Breast epithelium (tissue), 4 donors: ENCODE data around the gene RPS6KC1. TPM values are rescaled to one million over a fixed set of nuclear protein-coding genes. Genes with fewer than 3 reads are reported as not detected.
"Not testable (repeated sequence)": the region's sequence is repeated elsewhere in the genome, so short reads cannot be mapped to it uniquely, and the experiment has no call there.

ENCODE experiments used
- DNase-seq, 2 donors: peaks; one replicate each; pipeline ENCODE4 v3.0.0-alpha.2; 2019; ENCODE audit warnings: low spot score in 2 of 2
- H3K27ac ChIP-seq, 2 donors: fragments of 200-600 bp; sonication (generic) in 1 of 2; one replicate each; pipeline ENCODE4 v1.5.1; 2016 to 2019; ENCODE audit warnings: mild to moderate bottlenecking in 1 of 2
- H3K27me3 ChIP-seq, 2 donors: fragments of 200-600 bp; sonication (generic) in 1 of 2; one replicate each; pipeline versions ENCODE4 v1.5.1 to v1.6.0; 2017 to 2019; ENCODE audit warnings: control low read depth in 1 of 2, mild to moderate bottlenecking in 1 of 2
- H3K36me3 ChIP-seq: fragments of 200-600 bp; one replicate; pipeline ENCODE4 v1.5.1; 2019
- H3K4me1 ChIP-seq, 2 donors: fragments of 200-600 bp; sonication (generic); one replicate each; pipeline ENCODE4 v1.5.1; 2016 to 2019; ENCODE audit warnings: control low read depth in 1 of 2
- H3K4me3 ChIP-seq, 3 donors: fragments of 200-600 bp; sonication (generic); 1 replicate in 2 of 3; 2 replicates in 1 of 3; pipeline ENCODE4 v1.5.1; 2016 to 2019; ENCODE audit warnings: mild to moderate bottlenecking in 3 of 3, moderate library complexity in 2 of 3
- H3K9me3 ChIP-seq, 2 donors: fragments of 200-600 bp; sonication (generic) in 1 of 2; one replicate each; pipeline ENCODE4 v1.5.1; 2016 to 2019; ENCODE audit warnings: control low read depth in 1 of 2
- POLR2A ChIP-seq: fragments of 450-650 bp; IDR thresholded peaks from one replicate; pipeline ENCODE4 v1.6.1; 2016; ENCODE audit warnings: antibody characterized with exemption, mild to moderate bottlenecking, moderate library complexity
- POLR2AphosphoS5 ChIP-seq, 3 donors: sonication (generic); formaldehyde crosslinking; IDR thresholded peaks; one replicate each; pipeline ENCODE4 v1.6.1; 2017; ENCODE audit warnings: antibody characterized with exemption in 3 of 3
- intact Hi-C: fragments of 100-400 bp; cut with DNase I; formaldehyde crosslinking; loops from one replicate; pipeline ENCODE4 v1.15.1; 2023; ENCODE audit warnings: low total_unique reads
- total RNA-seq, 3 donors: library from RNA; depleted of rRNA; stranded (reverse); fragments of >200 nt; gene quantifications; one replicate each; pipeline ENCODE4 v1.1.0, GENCODE V29; 2016
- TF ChIP-seq, protein P1 (sequence below), 3 donors: fragments of 450-650 bp; IDR thresholded peaks; one replicate each; pipeline ENCODE4 v1.5.1; 2016 to 2017; ENCODE audit warnings: antibody characterized with exemption in 3 of 3, mild to moderate bottlenecking in 3 of 3, moderate library complexity in 3 of 3

Gene RPS6KC1
- total RNA-seq, 3 donors from 2014 or later = 26.2 to 32.1 (median 28.2) TPM

DNA sequence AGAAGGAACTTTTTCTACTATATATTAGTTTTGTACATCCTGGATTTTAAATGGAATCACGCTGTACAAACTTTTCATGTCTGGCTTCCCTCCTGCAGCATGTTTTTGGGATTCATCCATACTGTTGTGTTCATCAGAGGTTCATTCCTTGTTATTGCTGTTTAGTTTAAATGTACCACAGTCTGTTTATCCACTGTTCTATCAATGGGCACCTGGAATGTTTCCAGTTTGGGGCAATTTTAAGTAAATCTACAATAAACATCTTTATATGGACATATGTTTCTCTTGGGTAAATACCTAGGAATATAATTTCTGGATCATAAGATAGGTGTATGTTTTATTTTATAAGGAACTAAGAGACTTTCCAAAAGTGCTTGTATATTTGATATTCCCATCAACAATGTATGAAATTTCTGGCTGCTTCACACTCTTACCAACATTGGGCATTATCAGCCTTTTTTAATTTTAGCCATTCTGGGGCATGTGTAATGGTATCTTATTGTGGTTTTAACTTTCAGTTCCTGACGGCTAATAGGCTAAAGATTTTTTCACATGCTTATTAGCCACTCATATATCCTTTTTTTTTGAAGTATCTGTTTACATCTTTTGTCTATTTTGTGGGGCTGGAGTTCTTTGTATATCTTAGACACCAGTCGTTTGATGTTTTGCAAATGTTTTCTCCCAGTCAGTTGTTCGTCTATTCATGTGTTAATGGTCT lies 48.8 kb downstream of the RPS6KC1 start:
- DNase-seq = no peak
- Histone ChIP-seq H3K27me3 (no peaks in the 10 kb centered on the region), H3K4me1 (no peaks in the 10 kb centered on the region), H3K4me3 (no peak overlapping the region), H3K27ac (no peak overlapping the region), H3K9me3 (peaks cover 0 to 5% of the 10 kb centered on the region in 2 donors), H3K36me3 (no peaks in the 10 kb centered on the region)
- TF ChIP-seq POLR2AphosphoS5 (IDR thresholded peaks at IDR 0.05) (no peak), POLR2A (no peak)
- TF ChIP-seq, protein P1, sequence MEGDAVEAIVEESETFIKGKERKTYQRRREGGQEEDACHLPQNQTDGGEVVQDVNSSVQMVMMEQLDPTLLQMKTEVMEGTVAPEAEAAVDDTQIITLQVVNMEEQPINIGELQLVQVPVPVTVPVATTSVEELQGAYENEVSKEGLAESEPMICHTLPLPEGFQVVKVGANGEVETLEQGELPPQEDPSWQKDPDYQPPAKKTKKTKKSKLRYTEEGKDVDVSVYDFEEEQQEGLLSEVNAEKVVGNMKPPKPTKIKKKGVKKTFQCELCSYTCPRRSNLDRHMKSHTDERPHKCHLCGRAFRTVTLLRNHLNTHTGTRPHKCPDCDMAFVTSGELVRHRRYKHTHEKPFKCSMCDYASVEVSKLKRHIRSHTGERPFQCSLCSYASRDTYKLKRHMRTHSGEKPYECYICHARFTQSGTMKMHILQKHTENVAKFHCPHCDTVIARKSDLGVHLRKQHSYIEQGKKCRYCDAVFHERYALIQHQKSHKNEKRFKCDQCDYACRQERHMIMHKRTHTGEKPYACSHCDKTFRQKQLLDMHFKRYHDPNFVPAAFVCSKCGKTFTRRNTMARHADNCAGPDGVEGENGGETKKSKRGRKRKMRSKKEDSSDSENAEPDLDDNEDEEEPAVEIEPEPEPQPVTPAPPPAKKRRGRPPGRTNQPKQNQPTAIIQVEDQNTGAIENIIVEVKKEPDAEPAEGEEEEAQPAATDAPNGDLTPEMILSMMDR (IDR thresholded peaks at IDR 0.05) = no peak
- intact Hi-C loops = no loop called here

DNA sequence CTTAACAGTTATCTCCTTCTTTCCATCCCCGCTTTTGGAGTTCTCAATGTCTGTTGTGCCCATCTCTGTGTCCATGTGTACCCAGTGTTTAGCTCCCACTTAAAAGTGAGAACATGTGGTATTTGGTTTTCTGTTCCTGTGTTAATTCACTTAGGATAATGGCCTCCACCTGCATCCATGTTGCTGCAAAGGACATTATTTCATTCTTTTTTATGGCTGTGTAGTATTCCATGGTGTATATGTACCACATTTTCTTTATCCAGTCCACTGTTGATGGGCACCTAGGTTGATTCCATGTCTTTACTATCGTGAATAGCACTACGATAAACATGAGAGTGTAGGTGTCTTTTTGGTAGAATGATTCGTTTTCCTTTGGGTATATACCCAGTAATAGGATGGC lies 49.5 kb downstream of the RPS6KC1 start:
- H3K9me3 ChIP-seq, H3K4me3 ChIP-seq, intact Hi-C loops, H3K27me3 ChIP-seq, H3K36me3 ChIP-seq, H3K27ac ChIP-seq, H3K4me1 ChIP-seq, DNase-seq: not testable (repeated sequence)

DNA sequence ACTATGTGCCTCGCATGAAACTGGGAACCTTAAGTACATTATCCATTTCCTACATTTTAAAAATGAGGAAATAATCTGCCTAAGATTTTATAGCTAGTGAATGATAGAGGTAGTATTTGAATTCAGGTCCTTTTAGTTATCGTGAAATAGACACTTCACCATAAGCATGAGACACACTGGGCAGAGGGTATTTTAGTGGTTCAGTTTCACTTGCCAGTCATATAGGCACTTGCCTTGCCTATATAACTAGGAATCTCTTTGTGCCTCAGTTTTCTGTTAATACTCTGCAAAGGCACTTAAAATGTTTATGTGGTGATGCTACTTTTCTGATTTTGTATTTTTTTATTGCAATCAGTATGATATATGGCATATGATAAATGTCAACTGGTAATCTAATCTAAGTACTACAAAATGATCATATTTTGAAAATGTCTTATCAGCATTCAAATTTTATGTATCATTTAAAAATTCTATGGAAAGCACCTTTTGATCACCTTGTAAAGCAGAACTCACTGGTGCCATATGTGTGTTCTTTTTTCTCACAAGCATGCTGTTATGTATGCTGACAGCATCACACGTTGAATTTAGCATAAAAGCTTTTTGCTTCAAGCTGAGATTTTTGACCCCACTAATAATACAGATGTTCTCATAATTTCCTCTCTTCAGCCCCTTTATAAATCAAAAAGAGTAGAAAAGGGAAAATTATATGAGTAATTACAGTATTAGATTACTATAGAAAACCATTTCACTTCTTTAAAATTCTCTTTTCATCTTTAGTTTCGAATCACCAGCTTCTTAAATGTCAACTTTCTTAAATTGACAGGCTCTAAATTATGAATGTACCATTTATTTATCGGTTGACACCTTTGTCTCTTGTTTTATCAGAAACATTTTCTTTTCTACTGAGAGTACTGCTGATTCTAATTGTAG lies 52.6 kb downstream of the RPS6KC1 start:
- TF ChIP-seq, protein P1 (IDR thresholded peaks at IDR 0.05) = no peak
- TF ChIP-seq POLR2AphosphoS5 (IDR thresholded peaks at IDR 0.05) (no peak), POLR2A (no peak)
- Histone ChIP-seq H3K27me3 (no peaks in the 10 kb centered on the region), H3K27ac (no peak overlapping the region), H3K36me3 (no peaks in the 10 kb centered on the region), H3K4me3 (no peak overlapping the region), H3K4me1 (no peaks in the 10 kb centered on the region), H3K9me3 (no peaks in the 10 kb centered on the region)
- intact Hi-C loops = no loop called here
- DNase-seq = no peak

DNA sequence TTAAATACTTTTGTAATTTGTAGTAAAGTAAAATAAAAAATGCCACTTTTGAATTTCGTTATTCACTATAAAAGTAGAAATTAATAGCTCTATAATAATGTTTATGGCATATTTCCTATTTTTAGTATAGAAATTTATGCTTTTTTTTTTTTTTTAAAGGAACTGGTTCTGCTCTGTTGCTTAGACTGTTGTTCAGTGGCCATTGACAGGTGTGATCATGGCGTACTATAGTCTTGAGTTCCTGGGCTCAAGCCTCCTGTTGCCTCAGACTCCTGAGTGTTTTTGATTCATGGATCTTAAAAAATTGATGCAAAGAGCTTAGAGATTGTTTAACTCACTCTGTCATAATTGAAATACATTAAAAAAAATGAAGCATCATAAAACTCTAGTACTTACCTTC lies 53.6 kb downstream of the RPS6KC1 start:
- no peak for DNase-seq
- intact Hi-C loops = no loop called here
- Histone ChIP-seq H3K36me3 (no peaks in the 10 kb centered on the region), H3K27ac (no peak overlapping the region), H3K27me3 (no peaks in the 10 kb centered on the region), H3K9me3 (no peaks in the 10 kb centered on the region), H3K4me1 (no peaks in the 10 kb centered on the region), H3K4me3 (no peak overlapping the region)
- TF ChIP-seq POLR2A (no peak), POLR2AphosphoS5 (IDR thresholded peaks at IDR 0.05) (no peak)
- TF ChIP-seq, protein P1 (IDR thresholded peaks at IDR 0.05) = no peak

DNA sequence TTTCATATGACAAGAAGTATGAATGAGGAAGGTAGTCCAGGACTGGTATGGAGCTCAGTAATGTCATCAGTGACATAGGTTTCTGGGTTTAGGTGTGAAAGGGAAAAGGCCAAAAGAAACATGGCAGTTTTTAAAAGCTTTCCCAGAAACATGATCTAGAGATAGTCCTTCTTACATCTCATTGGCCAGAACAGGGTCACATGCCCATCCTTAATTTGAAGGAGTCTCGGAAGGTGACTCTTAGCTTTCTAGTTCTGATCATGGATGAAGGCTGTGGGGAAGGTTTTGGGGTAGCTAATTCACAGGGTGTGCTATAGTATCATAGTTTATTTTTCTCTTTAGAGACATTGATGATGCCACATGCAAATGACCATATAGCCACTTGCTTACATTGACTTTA lies 55.3 kb downstream of the RPS6KC1 start:
- TF ChIP-seq, protein P1 (IDR thresholded peaks at IDR 0.05) = no peak
- TF ChIP-seq POLR2AphosphoS5 (IDR thresholded peaks at IDR 0.05) (no peak), POLR2A (no peak)
- Histone ChIP-seq H3K4me3 (no peak overlapping the region), H3K36me3 (no peaks in the 10 kb centered on the region), H3K27me3 (no peaks in the 10 kb centered on the region), H3K27ac (no peak overlapping the region), H3K4me1 (no peaks in the 10 kb centered on the region), H3K9me3 (no peaks in the 10 kb centered on the region)
- intact Hi-C loops = no loop called here
- no peak for DNase-seq
